Endodermal cell (in vitro differentiated cells): Measurements from ENCODE around the gene HUS1. TPM values are rescaled to one million over a fixed set of nuclear protein-coding genes. Genes with fewer than 3 reads are reported as not detected.

Experiments
- DNase-seq: peaks from one replicate; pipeline ENCODE4 v3.0.0-alpha.2; 2017
- H3K27ac ChIP-seq: 2 replicates; pipeline ENCODE4 v1.5.1; 2013; ENCODE audit warnings: mild to moderate bottlenecking, low read depth, low read length, moderate library complexity
- H3K27me3 ChIP-seq: 2 replicates; pipeline ENCODE4 v1.6.1; 2013; ENCODE audit warnings: mild to moderate bottlenecking, low read length, moderate library complexity; ENCODE audit not compliant: insufficient read depth, control insufficient read depth, poor library complexity, severe bottlenecking
- H3K36me3 ChIP-seq: 2 replicates; pipeline ENCODE4 v1.7.0; 2013; ENCODE audit warnings: mild to moderate bottlenecking, low read length, moderate library complexity; ENCODE audit not compliant: control insufficient read depth, insufficient read depth
- H3K4me1 ChIP-seq: one replicate; pipeline ENCODE4 v1.7.0; 2013; ENCODE audit warnings: low read length; ENCODE audit not compliant: control insufficient read depth, insufficient read depth
- H3K4me3 ChIP-seq: 2 replicates; pipeline ENCODE4 v1.5.1; 2013; ENCODE audit warnings: mild to moderate bottlenecking, low read length, moderate library complexity
- H3K9ac ChIP-seq: 2 replicates; pipeline ENCODE4 v1.6.1; 2013; ENCODE audit warnings: mild to moderate bottlenecking, low read length, moderate library complexity; ENCODE audit not compliant: poor library complexity, severe bottlenecking; ENCODE audit errors: extremely low read depth
- H3K9me3 ChIP-seq: 2 replicates; pipeline ENCODE4 v1.6.1; 2013; ENCODE audit warnings: mild to moderate bottlenecking, low read length, moderate library complexity; ENCODE audit not compliant: control insufficient read depth
- H3K27ac Mint-ChIP-seq: 2 replicates; pipeline ENCODE4 v1.8.0; 2020; ENCODE audit warnings: mixed read lengths
- H3K27me3 Mint-ChIP-seq: 2 replicates; pipeline ENCODE4 v1.8.0; 2021; ENCODE audit warnings: mild to moderate bottlenecking, mixed read lengths; ENCODE audit not compliant: insufficient read depth
- H3K36me3 Mint-ChIP-seq: 2 replicates; pipeline ENCODE4 v1.8.0; 2020; ENCODE audit warnings: low read depth, mixed read lengths
- H3K4me1 Mint-ChIP-seq: 2 replicates; pipeline ENCODE4 v1.8.0; 2020; ENCODE audit warnings: mixed read lengths
- H3K4me3 Mint-ChIP-seq: 2 replicates; pipeline ENCODE4 v1.8.0; 2020; ENCODE audit warnings: mild to moderate bottlenecking, moderate library complexity, mixed read lengths
- H3K9me3 Mint-ChIP-seq: 2 replicates; pipeline ENCODE4 v1.8.0; 2020; ENCODE audit warnings: mild to moderate bottlenecking, mixed read lengths
- CTCF ChIP-seq: fragments of 200-600 bp; sonication (generic); conservative IDR thresholded peaks from 2 replicates; pipeline ENCODE4 v1.5.0; 2021; ENCODE audit warnings: antibody characterized with exemption, mild to moderate bottlenecking
- WGBS, 2 experiments: methylation state at CpG; one replicate each; pipeline versions ENCODE4 v1.1.5 to v1.1.7; 2013; ENCODE audit warnings: missing lambda C conversion rate in 2 of 2, mixed read lengths in 1 of 2; ENCODE audit not compliant: insufficient coverage in 1 of 2, insufficient read length in 1 of 2; 5-methylcytosine and 5-hydroxymethylcytosine counted together
- total RNA-seq, 2 donors: library from RNA; stranded (reverse); fragmentation: NEBNext Ultra II Directional in 1 of 2; extraction: Animal tissue kit (Norgen Biotek cat#: 25700) in 1 of 2; gene quantifications; 2 replicates in 1 of 2; 3 replicates in 1 of 2; pipeline ENCODE4 v1.2.1, GENCODE V29; 2021

HUS1 gene
- total RNA-seq, 2 donors from 2014 or later: 37.0 to 42.5 TPM

GRCh38 chr7:47967123-47967522 lies 12.3 kb downstream of the HUS1 start:
- Mint-ChIP-seq H3K4me1 (peaks cover 7% of the 10 kb centered on the region), H3K4me3 (no peak overlapping the region), H3K36me3 (peaks cover 85% of the 10 kb centered on the region), H3K27me3 (no peaks in the 10 kb centered on the region), H3K27ac (no peak overlapping the region), H3K9me3 (no peaks in the 10 kb centered on the region)
- Histone ChIP-seq H3K36me3 (peaks cover 82% of the 10 kb centered on the region), H3K9ac (no peak overlapping the region), H3K4me3 (no peak overlapping the region), H3K27me3 (no peaks in the 10 kb centered on the region), H3K4me1 (no peaks in the 10 kb centered on the region), H3K27ac (no peak overlapping the region), H3K9me3 (no peaks in the 10 kb centered on the region)
- 93 to 95% methylated on average over 5 of the region's 5 CpGs for WGBS, 2 experiments
- DNase-seq: no peak
- TF ChIP-seq CTCF: no peak

GRCh38 chr7:47965456-47965855 lies 14.0 kb downstream of the HUS1 start:
- Histone ChIP-seq H3K27me3 (no peaks in the 10 kb centered on the region), H3K4me1 (no peaks in the 10 kb centered on the region), H3K9ac (no peak overlapping the region), H3K27ac (no peak overlapping the region), H3K4me3 (no peak overlapping the region), H3K36me3 (peaks cover 83% of the 10 kb centered on the region), H3K9me3 (peaks cover 13% of the 10 kb centered on the region)
- Mint-ChIP-seq H3K9me3 (peaks cover 13% of the 10 kb centered on the region), H3K4me1 (peaks cover 7% of the 10 kb centered on the region), H3K4me3 (no peak overlapping the region), H3K27ac (no peak overlapping the region), H3K36me3 (peaks cover 91% of the 10 kb centered on the region), H3K27me3 (no peaks in the 10 kb centered on the region)
- WGBS, 2 experiments: 96 to 100% methylated on average over 1 to 5 of the region's 5 CpGs
- no peak for DNase-seq
- TF ChIP-seq CTCF: no peak

GRCh38 chr7:47962262-47962661 lies 17.2 kb downstream of the HUS1 start:
- no peak for DNase-seq
- Histone ChIP-seq H3K27ac (no peak overlapping the region), H3K9me3 (peaks cover 21% of the 10 kb centered on the region), H3K9ac (no peak overlapping the region), H3K27me3 (no peaks in the 10 kb centered on the region), H3K4me1 (no peaks in the 10 kb centered on the region), H3K4me3 (no peak overlapping the region), H3K36me3 (peaks cover 75% of the 10 kb centered on the region)
- Mint-ChIP-seq H3K4me1 (no peaks in the 10 kb centered on the region), H3K4me3 (no peak overlapping the region), H3K36me3 (peaks cover 82% of the 10 kb centered on the region), H3K27me3 (no peaks in the 10 kb centered on the region), H3K27ac (no peak overlapping the region), H3K9me3 (peaks cover 29% of the 10 kb centered on the region)
- TF ChIP-seq CTCF: no peak
- 96 to 100% methylated on average over 1 to 3 of the region's 3 CpGs for WGBS, 2 experiments
